ENCODE results near the gene GPR82. TPM values are rescaled to one million over a fixed set of nuclear protein-coding genes. Genes with fewer than 3 reads are reported as not detected.
"Not testable (repeated sequence)": the region's sequence is repeated elsewhere in the genome, so short reads cannot be mapped to it uniquely, and the experiment has no call there.

GPR82 gene, protein sequence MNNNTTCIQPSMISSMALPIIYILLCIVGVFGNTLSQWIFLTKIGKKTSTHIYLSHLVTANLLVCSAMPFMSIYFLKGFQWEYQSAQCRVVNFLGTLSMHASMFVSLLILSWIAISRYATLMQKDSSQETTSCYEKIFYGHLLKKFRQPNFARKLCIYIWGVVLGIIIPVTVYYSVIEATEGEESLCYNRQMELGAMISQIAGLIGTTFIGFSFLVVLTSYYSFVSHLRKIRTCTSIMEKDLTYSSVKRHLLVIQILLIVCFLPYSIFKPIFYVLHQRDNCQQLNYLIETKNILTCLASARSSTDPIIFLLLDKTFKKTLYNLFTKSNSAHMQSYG
- total RNA-seq (not detected), total RNA-seq (0 to 1.2 (median 0.10) reads per million in 172 experiments)
- polyA plus RNA-seq (2013, experiment 1 of 2) = 0.42 TPM
- 0.50 TPM for polyA plus RNA-seq (2013, experiment 2 of 2)

DNA sequence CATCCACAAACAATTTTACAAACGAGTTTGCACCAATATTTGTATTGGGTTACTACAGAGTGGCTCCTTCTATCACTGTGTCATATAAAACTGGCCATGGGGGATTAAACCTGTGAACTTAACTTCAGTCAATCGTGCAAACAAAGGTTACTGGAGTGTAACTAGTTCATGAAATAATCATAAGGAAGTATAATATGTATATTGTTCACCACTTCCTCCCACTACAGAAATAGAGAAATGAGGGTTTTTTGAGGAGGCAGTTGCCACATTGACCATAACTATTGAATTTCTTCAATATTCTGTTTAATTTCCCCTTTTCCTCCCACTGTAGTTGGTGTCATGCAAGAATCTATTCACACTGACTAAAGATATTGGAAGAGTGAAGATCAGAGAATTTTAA, at the start of gene GPR82:
GPR82 (plus strand) TSS at position 356 of the 400 bp plus-strand sequence. CDS start 2,846 bp downstream, outside the sequence.
- no peak within 1 kb of the TSS for H3K4me3 ChIP-seq (ENCODE audit: low read length)
- no peaks in the 10 kb centered on the region for H3K9me3 Mint-ChIP-seq
- no peak within 1 kb of the TSS for H3K27ac ChIP-seq (ENCODE audit: low read depth in 1 of 2, low read length in 2 of 2)
- H3K4me1 Mint-ChIP-seq (ENCODE audit: low read depth) = peaks cover 13% of the 10 kb centered on the region
- H3K4me3 Mint-ChIP-seq = no peak within 1 kb of the TSS
- DNase-seq (peak in 1 of 14 experiments; percentile 3), ATAC-seq (ENCODE audit: poor library complexity) (no peak)
- CTCF ChIA-PET = no interaction called here
- H3K36me3 Mint-ChIP-seq (ENCODE audit: low read depth) = peaks cover 42% of the 10 kb centered on the region
- H3K4me1 ChIP-seq (ENCODE audit: insufficient read depth, low read length) = peaks cover 17% of the 10 kb centered on the region
- no peaks in the 10 kb centered on the region for H3K27me3 Mint-ChIP-seq
- no peak within 1 kb of the TSS for H3K27ac Mint-ChIP-seq
- POLR2A ChIA-PET = no interaction called here
- H3K9me3 ChIP-seq (ENCODE audit: control insufficient read depth in 1 of 2, insufficient read depth in 1 of 2, low read length in 2 of 2) = peaks cover 1 to 11% of the 10 kb centered on the region in 2 experiments
- H3K27me3 ChIP-seq (ENCODE audit: control insufficient read depth in 1 of 2, insufficient read depth in 2 of 2, low read length in 2 of 2) = no peaks in the 10 kb centered on the region
- TF ChIP-seq, protein P1, sequence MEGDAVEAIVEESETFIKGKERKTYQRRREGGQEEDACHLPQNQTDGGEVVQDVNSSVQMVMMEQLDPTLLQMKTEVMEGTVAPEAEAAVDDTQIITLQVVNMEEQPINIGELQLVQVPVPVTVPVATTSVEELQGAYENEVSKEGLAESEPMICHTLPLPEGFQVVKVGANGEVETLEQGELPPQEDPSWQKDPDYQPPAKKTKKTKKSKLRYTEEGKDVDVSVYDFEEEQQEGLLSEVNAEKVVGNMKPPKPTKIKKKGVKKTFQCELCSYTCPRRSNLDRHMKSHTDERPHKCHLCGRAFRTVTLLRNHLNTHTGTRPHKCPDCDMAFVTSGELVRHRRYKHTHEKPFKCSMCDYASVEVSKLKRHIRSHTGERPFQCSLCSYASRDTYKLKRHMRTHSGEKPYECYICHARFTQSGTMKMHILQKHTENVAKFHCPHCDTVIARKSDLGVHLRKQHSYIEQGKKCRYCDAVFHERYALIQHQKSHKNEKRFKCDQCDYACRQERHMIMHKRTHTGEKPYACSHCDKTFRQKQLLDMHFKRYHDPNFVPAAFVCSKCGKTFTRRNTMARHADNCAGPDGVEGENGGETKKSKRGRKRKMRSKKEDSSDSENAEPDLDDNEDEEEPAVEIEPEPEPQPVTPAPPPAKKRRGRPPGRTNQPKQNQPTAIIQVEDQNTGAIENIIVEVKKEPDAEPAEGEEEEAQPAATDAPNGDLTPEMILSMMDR (IDR thresholded peaks at IDR 0.05) = no peak
- H3K36me3 ChIP-seq (ENCODE audit: insufficient read depth, low read length) = peaks cover 3% of the 10 kb centered on the region
- intact Hi-C loops (cut with DNase I, micrococcal nuclease) = no loop called here

DNA sequence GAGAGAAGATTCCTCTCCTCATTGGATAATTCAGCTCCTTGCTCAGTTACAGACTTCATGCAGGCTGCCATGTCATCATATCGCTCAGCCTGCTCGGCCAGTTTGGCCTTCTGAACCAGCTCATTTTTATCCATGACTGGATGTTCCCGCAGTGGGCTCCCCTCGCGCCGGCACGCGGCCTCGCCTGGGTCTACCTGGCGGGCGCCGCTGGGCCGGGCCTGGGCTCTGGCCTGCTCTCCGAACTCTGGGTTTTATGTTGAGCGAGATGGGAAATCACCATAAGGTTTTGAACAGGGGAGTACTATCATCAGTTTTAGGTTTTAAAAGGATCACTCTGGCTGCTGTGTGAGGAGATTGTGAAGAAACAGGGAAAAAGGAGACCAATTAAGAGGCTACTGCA, 47.6 kb upstream of the GPR82 start:
- H3K4me1 Mint-ChIP-seq (ENCODE audit: low read depth); ATAC-seq (ENCODE audit: poor library complexity); H3K9me3 Mint-ChIP-seq; H3K27me3 ChIP-seq (ENCODE audit: control insufficient read depth in 1 of 2, insufficient read depth in 2 of 2, low read length in 2 of 2); H3K27ac Mint-ChIP-seq; H3K4me1 ChIP-seq (ENCODE audit: insufficient read depth, low read length); H3K9me3 ChIP-seq (ENCODE audit: control insufficient read depth in 1 of 2, insufficient read depth in 1 of 2, low read length in 2 of 2); DNase-seq; H3K4me3 ChIP-seq (ENCODE audit: low read length); CTCF ChIA-PET; H3K27ac ChIP-seq (ENCODE audit: low read depth in 1 of 2, low read length in 2 of 2); POLR2A ChIA-PET; H3K36me3 ChIP-seq (ENCODE audit: insufficient read depth, low read length); H3K4me3 Mint-ChIP-seq; H3K27me3 Mint-ChIP-seq; intact Hi-C loops (cut with DNase I, micrococcal nuclease): not testable (repeated sequence)
- H3K36me3 Mint-ChIP-seq (ENCODE audit: low read depth) = peaks cover 34% of the 10 kb centered on the region

DNA sequence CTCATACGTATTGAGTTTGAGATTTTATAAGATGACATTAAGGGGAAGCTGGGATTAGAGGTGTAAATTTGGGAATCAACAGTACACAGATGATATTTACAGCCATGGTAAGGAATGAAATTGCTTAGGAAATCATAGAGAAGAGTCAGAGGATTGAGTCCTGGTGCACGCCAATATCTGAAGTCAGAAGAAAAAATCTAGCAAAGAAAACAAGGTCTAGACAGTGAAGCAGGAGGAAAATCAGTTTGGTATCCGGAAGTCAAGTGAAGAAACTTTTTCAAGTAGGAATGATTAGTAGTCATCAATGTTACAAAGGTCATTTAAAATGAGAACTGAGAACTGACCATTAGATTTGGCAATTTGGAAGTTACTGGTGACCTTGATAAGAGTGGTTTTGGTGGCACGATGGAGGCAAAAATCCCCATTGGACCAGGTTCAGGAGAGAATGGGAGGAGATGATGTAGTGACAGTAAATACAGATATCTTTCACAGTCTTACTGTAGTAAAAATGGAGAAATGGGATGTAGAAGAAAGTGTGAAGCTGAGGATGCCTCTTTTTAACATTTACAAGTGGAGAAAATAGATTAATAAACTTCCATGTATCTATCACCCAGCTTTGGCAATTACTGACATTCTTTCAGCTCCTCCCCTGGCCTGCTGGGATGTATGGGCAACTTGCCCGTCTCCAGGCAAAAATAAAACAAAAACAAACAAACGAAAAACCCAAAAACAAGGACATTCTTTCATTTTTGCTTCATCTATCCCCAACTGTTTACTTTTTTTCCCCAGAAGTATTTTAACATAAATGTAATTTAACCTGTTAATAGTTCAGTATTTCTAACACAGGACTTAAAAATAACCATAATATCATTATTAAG, 46.6 kb upstream of the GPR82 start:
- ChIA-PET POLR2A (no interaction called here), CTCF (no interaction called here)
- H3K9me3 ChIP-seq (ENCODE audit: control insufficient read depth in 1 of 2, insufficient read depth in 1 of 2, low read length in 2 of 2) = no peaks in the 10 kb centered on the region
- H3K4me1 ChIP-seq (ENCODE audit: insufficient read depth, low read length) = no peaks in the 10 kb centered on the region
- H3K27me3 ChIP-seq (ENCODE audit: control insufficient read depth in 1 of 2, insufficient read depth in 2 of 2, low read length in 2 of 2) = no peaks in the 10 kb centered on the region
- no peak overlapping the region for H3K4me3 ChIP-seq (ENCODE audit: low read length)
- no peaks in the 10 kb centered on the region for H3K36me3 ChIP-seq (ENCODE audit: insufficient read depth, low read length)
- no peak for ATAC-seq (ENCODE audit: poor library complexity)
- intact Hi-C loops (cut with DNase I, micrococcal nuclease) = no loop called here
- Mint-ChIP-seq H3K36me3 (ENCODE audit: low read depth) (peaks cover 26% of the 10 kb centered on the region), H3K27ac (no peak overlapping the region), H3K4me3 (no peak overlapping the region), H3K9me3 (no peaks in the 10 kb centered on the region), H3K4me1 (ENCODE audit: low read depth) (no peaks in the 10 kb centered on the region), H3K27me3 (no peaks in the 10 kb centered on the region)
- TF ChIP-seq, protein P1 (IDR thresholded peaks at IDR 0.05) = no peak
- no peak for DNase-seq
- no peak overlapping the region for H3K27ac ChIP-seq (ENCODE audit: low read depth in 1 of 2, low read length in 2 of 2)
